Placental epithelial cell (primary cell): Measurements from ENCODE around the gene ZNRF4. TPM values are rescaled to one million over a fixed set of nuclear protein-coding genes. Genes with fewer than 3 reads are reported as not detected.

ENCODE experiments used
- total RNA-seq: library from RNA; depleted of rRNA; stranded (reverse); fragments of >200 nt; gene quantifications from 2 replicates; pipeline ENCODE4 v1.2.3, GENCODE V29; 2012

The ZNRF4 gene, protein sequence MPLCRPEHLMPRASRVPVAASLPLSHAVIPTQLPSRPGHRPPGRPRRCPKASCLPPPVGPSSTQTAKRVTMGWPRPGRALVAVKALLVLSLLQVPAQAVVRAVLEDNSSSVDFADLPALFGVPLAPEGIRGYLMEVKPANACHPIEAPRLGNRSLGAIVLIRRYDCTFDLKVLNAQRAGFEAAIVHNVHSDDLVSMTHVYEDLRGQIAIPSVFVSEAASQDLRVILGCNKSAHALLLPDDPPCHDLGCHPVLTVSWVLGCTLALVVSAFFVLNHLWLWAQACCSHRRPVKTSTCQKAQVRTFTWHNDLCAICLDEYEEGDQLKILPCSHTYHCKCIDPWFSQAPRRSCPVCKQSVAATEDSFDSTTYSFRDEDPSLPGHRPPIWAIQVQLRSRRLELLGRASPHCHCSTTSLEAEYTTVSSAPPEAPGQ
- not detected in 2 replicates for total RNA-seq

DNA sequence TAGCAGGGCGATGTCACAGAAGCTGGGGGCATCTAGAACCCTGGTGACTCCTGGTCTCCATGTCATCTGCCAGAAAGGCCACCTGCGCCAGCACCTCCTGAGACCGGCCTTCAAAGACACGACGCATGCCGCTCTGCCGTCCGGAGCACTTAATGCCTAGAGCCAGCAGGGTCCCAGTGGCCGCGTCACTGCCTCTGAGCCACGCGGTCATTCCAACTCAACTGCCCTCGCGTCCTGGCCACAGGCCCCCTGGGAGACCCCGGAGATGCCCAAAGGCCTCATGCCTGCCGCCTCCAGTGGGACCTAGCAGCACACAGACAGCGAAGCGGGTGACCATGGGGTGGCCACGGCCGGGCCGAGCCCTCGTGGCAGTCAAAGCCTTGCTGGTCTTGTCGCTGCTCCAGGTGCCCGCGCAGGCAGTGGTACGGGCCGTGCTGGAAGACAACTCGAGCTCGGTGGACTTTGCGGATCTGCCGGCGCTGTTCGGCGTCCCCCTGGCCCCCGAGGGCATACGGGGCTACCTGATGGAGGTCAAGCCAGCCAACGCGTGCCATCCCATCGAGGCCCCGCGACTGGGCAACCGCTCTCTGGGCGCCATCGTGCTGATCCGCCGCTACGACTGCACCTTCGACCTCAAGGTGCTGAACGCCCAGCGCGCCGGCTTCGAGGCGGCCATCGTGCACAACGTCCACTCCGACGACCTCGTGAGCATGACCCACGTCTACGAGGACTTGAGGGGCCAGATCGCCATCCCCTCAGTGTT, at the start of gene ZNRF4:
Gene ZNRF4, plus strand, starts transcription at position 51 of the 763 bp plus-strand sequence. Its CDS starts 75 bp downstream, at position 126.

Other genes starting within 250 kb of the ZNRF4 start
- 99.8 and 156 TPM in 2 replicates for gene PTPRS, start 114.6 kb upstream of the ZNRF4 start, total RNA-seq
- 6.2 and 14.1 TPM in 2 replicates for gene TINCR, start 112.5 kb downstream of the ZNRF4 start, total RNA-seq
- 20.3 and 36.9 TPM in 2 replicates for gene SAFB2, start 167.4 kb downstream of the ZNRF4 start, total RNA-seq
- gene SAFB, start 167.7 kb downstream of the ZNRF4 start, total RNA-seq = 31.7 and 61.6 TPM in 2 replicates
- 33.0 and 38.8 TPM in 2 replicates for gene MICOS13, start 225.1 kb downstream of the ZNRF4 start, total RNA-seq
- gene HSD11B1L, start 225.6 kb downstream of the ZNRF4 start, total RNA-seq = 13.0 and 20.8 TPM in 2 replicates
- gene RPL36, start 234.9 kb downstream of the ZNRF4 start, total RNA-seq = 225 and 320 TPM in 2 replicates